Measurements from ENCODE around the gene SMG5. TPM values are rescaled to one million over a fixed set of nuclear protein-coding genes. Genes with fewer than 3 reads are reported as not detected.

Gene SMG5
- total and polyA plus RNA-seq, 12 donors, result 38.7 to 93.0 (median 74.7) TPM

- no peak for TF ChIP-seq CTCF (IDR thresholded peaks at IDR 0.05)
- Histone ChIP-seq H3K4me1 (peaks cover 5 to 39% (median 27%) of the 10 kb centered on the region in 9 donors), H3K9me3 (no peaks in the 10 kb centered on the region), H3K27ac (no peak overlapping the region), H3K27me3 (no peaks in the 10 kb centered on the region), H3K4me3 (no peak overlapping the region), H3K36me3 (peaks cover 0 to 34% (median 5%) of the 10 kb centered on the region in 9 donors)
- WGBS, 2 donors, result 89 to 93% methylated on average over 8 of the region's 8 CpGs
- ATAC-seq, result no peak
- intact Hi-C loops (cut with DNase I), result no loop called here
- DNase-seq, result no peak
These were observed 10.4 kb upstream of the SMG5 start for GRCh38 chr1:156293098-156293434.

- Histone ChIP-seq H3K27me3 (no peaks in the 10 kb centered on the region), H3K4me1 (peaks cover 5 to 39% (median 27%) of the 10 kb centered on the region in 9 donors), H3K27ac (peak overlapping the region in 9 of 10 donors; percentile 54 to 83 (median 78)), H3K4me3 (peak overlapping the region in 9 of 10 donors; percentile 29 to 59 (median 56)), H3K9me3 (no peaks in the 10 kb centered on the region), H3K36me3 (peaks cover 0 to 37% (median 5%) of the 10 kb centered on the region in 9 donors)
- ATAC-seq (peak; percentile 93 to 97 (median 94)), DNase-seq (peak; percentile 87 to 90)
- TF ChIP-seq CTCF (IDR thresholded peaks at IDR 0.05), result no peak
- WGBS, 2 donors, result 11 to 14% methylated on average over 37 of the region's 37 CpGs
- intact Hi-C loops (cut with DNase I), result no loop called here
These were observed 8.8 kb upstream of the SMG5 start for GRCh38 chr1:156291226-156292061.

GRCh38 chr1:156289857-156290256, 7.2 kb upstream of the SMG5 start:
- no peak overlapping the region for H3K4me3 ChIP-seq
- intact Hi-C loops (cut with DNase I), result no loop called here
- H3K9me3 ChIP-seq, result no peaks in the 10 kb centered on the region
- no peak for DNase-seq
- no peak for TF ChIP-seq CTCF (IDR thresholded peaks at IDR 0.05)
- H3K27me3 ChIP-seq, result no peaks in the 10 kb centered on the region
- no peak overlapping the region for H3K27ac ChIP-seq
- H3K36me3 ChIP-seq, result peaks cover 0 to 42% (median 5%) of the 10 kb centered on the region in 9 donors
- ATAC-seq, result no peak
- H3K4me1 ChIP-seq, result peaks cover 3 to 28% (median 17%) of the 10 kb centered on the region in 9 donors

- no peak for ATAC-seq
- no peak for TF ChIP-seq CTCF (IDR thresholded peaks at IDR 0.05)
- 91 to 98% methylated on average over 8 of the region's 8 CpGs for WGBS, 2 donors
These were observed 3.4 kb upstream of the SMG5 start for GRCh38 chr1:156286061-156286460.

More at GRCh38 chr1:156286061-156286460, 3.4 kb upstream of the SMG5 start:
- no peak for DNase-seq
- no peaks in the 10 kb centered on the region for H3K27me3 ChIP-seq
- H3K27ac ChIP-seq, result no peak overlapping the region
- H3K36me3 ChIP-seq, result peaks cover 0 to 26% (median 5%) of the 10 kb centered on the region in 9 donors
- intact Hi-C loops (cut with DNase I), result no loop called here
- no peaks in the 10 kb centered on the region for H3K9me3 ChIP-seq
- H3K4me3 ChIP-seq, result no peak overlapping the region
- peaks cover 0 to 40% (median 23%) of the 10 kb centered on the region in 9 donors for H3K4me1 ChIP-seq

Data from heart right ventricle (tissue), 16 donors.